Upper lobe of right lung (tissue), 1 donor: ENCODE data around the gene ZXDC. TPM values are rescaled to one million over a fixed set of nuclear protein-coding genes. Genes with fewer than 3 reads are reported as not detected.

Experiments used
- ATAC-seq: fragments of 200-7000 bp; cut with Tn5 transposase; one replicate; pipeline ENCODE4 v1.9.1; 2020; ENCODE audit warnings: mild to moderate bottlenecking, moderate library complexity
- DNase-seq: peaks from one replicate; pipeline ENCODE4 v3.0.0-alpha.2; 2020
- H3K27ac ChIP-seq: fragments of 200-600 bp; one replicate; pipeline ENCODE4 v1.8.0; 2022
- H3K27me3 ChIP-seq: fragments of 200-600 bp; one replicate; pipeline ENCODE4 v1.8.0; 2022; ENCODE audit warnings: mild to moderate bottlenecking
- H3K36me3 ChIP-seq: fragments of 200-600 bp; one replicate; pipeline ENCODE4 v1.8.0; 2022
- H3K4me1 ChIP-seq: fragments of 200-600 bp; one replicate; pipeline ENCODE4 v1.8.0; 2022
- H3K4me3 ChIP-seq: fragments of 200-600 bp; one replicate; pipeline ENCODE4 v1.8.0; 2022; ENCODE audit warnings: mild to moderate bottlenecking
- H3K9me3 ChIP-seq: fragments of 200-600 bp; one replicate; pipeline ENCODE4 v1.8.0; 2022
- intact Hi-C: fragments of 100-400 bp; cut with DNase I; formaldehyde crosslinking; loops from one replicate; pipeline ENCODE4 v1.11.0; 2022
- total RNA-seq: library from RNA; stranded (reverse); fragmentation: NEBNext Ultra II Directional; extraction: Animal tissue kit (Norgen Biotek cat#: 25700); gene quantifications from one replicate; pipeline ENCODE4 v1.2.1, GENCODE V29; 2021
- TF ChIP-seq, protein P1 (sequence below): fragments of 200-600 bp; IDR thresholded peaks from one replicate; pipeline ENCODE4 v1.8.0; 2022; ENCODE audit warnings: antibody characterized with exemption
- donor health status: DM: no; HTN: yes; CAD: no; lungs with severe emphysema.

Gene ZXDC
- total RNA-seq, 1 donor from 2014 or later, result 40.3 TPM

DNA sequence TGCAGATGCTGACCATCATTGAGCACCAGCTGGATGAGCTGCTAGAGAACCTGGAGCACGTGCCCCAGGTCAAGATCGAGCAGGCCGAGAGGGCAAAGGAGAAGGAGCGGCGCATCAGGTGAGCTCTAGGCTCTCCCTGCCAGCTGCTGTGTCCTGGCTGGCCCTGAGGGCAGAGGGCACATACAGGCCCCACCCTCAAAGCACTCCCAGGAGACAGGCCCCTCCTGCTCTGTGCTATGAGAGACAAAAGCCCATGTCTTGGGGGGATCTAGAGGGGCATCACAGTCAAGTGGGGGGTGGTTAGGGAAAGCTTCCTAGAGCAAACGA, 41.5 kb downstream of the ZXDC start:
- ATAC-seq (peak; percentile 5), DNase-seq (no peak)
- TF ChIP-seq, protein P1, sequence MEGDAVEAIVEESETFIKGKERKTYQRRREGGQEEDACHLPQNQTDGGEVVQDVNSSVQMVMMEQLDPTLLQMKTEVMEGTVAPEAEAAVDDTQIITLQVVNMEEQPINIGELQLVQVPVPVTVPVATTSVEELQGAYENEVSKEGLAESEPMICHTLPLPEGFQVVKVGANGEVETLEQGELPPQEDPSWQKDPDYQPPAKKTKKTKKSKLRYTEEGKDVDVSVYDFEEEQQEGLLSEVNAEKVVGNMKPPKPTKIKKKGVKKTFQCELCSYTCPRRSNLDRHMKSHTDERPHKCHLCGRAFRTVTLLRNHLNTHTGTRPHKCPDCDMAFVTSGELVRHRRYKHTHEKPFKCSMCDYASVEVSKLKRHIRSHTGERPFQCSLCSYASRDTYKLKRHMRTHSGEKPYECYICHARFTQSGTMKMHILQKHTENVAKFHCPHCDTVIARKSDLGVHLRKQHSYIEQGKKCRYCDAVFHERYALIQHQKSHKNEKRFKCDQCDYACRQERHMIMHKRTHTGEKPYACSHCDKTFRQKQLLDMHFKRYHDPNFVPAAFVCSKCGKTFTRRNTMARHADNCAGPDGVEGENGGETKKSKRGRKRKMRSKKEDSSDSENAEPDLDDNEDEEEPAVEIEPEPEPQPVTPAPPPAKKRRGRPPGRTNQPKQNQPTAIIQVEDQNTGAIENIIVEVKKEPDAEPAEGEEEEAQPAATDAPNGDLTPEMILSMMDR, result no peak
- no peaks in the 10 kb centered on the region for H3K27me3 ChIP-seq
- H3K9me3 ChIP-seq, result no peaks in the 10 kb centered on the region
- no peak overlapping the region for H3K4me3 ChIP-seq
- no peaks in the 10 kb centered on the region for H3K4me1 ChIP-seq
- no peak overlapping the region for H3K27ac ChIP-seq
- intact Hi-C loops, result no loop called here
- peaks cover 35% of the 10 kb centered on the region for H3K36me3 ChIP-seq

DNA sequence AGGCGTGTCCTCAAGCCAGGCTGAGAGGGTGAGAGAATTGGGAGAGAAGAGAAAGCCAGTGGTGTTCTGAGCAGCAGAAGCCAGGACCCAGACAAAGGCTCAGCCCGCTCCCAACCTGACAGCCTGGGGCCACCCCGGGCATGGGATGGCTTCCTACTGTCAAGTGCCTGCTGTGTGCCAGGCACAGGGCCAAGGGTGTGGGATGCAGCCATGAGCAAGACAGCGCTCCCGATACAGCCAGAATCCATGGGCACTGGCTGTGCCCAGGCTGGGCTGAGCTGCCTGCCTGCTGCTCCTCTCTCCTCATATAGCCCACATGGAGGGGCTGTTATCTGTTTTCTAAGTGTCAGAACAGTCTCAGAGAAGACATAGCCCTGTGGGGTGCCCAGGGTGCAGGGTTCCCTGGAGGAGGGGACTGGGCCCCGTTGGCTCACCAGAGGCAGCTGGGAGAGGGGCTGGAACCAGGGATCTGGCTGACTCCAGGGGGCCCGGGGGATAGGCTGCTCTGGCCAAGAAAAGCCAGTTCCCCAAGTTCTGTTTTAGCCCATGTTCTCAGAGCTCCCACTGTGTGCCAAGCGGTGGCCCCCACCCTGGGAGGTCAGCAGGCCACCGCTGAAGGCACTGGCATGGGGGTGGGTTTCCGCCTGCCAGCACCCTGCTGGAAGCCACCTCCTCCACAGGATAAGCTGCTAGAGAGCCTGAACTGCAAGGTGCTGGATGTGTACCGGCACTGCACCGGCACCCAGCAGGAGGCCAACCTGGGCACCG, 42.0 kb downstream of the ZXDC start:
- no peak overlapping the region for H3K27ac ChIP-seq
- no peak overlapping the region for H3K4me3 ChIP-seq
- TF ChIP-seq, protein P1, result no peak
- intact Hi-C loops, result no loop called here
- ATAC-seq (peak; percentile 12), DNase-seq (peak; percentile 48)
- H3K4me1 ChIP-seq, result no peaks in the 10 kb centered on the region
- H3K9me3 ChIP-seq, result no peaks in the 10 kb centered on the region
- H3K36me3 ChIP-seq, result peaks cover 29% of the 10 kb centered on the region
- H3K27me3 ChIP-seq, result no peaks in the 10 kb centered on the region

DNA sequence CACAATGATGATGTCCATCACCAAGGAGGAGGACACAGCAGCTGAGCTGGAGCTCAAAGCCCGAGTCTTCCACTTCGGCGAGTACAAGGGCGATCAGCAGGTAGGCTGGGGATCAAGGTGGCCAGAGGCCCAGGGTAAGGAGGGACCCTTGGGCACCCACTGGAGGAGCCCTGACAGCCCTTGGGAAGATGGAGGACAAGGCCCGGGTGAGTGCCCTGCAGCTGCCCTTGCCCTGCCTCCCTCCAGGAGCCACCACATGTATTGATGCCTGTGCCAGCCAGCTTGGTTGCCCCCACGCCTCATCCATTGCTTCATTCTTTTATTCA, 42.6 kb downstream of the ZXDC start:
- no peaks in the 10 kb centered on the region for H3K4me1 ChIP-seq
- DNase-seq (peak; percentile 55), ATAC-seq (no peak)
- TF ChIP-seq, protein P1, result no peak
- no peaks in the 10 kb centered on the region for H3K27me3 ChIP-seq
- intact Hi-C loops, result no loop called here
- H3K36me3 ChIP-seq, result peaks cover 23% of the 10 kb centered on the region
- no peaks in the 10 kb centered on the region for H3K9me3 ChIP-seq
- H3K4me3 ChIP-seq, result no peak overlapping the region
- H3K27ac ChIP-seq, result no peak overlapping the region

DNA sequence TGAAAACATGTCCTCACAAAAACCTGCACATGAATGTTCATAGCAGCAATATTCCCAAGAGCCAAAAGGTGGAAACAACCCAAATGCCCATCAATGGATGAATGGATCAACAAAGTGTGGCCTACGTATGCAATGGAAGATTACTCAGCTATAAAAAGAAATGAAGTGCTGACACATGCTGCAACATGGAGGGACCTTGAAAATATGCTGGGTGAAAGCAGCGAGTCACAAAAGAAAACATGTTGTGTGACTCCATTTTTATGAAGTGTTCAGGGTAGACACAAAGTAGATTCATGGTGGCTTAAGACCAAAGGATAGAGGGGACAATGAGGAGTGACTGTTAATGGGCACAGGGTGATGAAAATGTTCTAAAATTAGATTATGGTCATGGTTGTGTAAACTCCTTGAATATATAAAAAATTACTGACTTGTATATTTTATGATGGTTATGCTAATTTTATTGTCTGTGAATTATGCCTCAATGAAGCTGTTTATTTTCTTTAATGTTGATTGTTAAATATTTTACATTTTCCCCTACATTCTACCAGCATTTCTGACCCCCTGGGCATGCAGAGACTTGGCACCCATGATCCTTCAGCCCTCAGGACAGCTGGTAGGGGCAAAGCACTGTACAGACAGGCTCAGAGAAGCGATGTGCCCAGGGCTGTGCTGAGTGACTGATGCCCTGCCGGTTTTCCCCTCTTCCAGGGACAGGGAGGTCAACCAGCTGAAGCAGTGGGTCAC, 43.2 kb downstream of the ZXDC start:
- DNase-seq, result no peak
- Histone ChIP-seq H3K9me3 (no peaks in the 10 kb centered on the region), H3K4me1 (no peaks in the 10 kb centered on the region), H3K36me3 (peaks cover 18% of the 10 kb centered on the region), H3K4me3 (no peak overlapping the region), H3K27ac (no peak overlapping the region), H3K27me3 (no peaks in the 10 kb centered on the region)
- TF ChIP-seq, protein P1, result no peak
- intact Hi-C loops, result no loop called here
- ATAC-seq, result no peak

DNA sequence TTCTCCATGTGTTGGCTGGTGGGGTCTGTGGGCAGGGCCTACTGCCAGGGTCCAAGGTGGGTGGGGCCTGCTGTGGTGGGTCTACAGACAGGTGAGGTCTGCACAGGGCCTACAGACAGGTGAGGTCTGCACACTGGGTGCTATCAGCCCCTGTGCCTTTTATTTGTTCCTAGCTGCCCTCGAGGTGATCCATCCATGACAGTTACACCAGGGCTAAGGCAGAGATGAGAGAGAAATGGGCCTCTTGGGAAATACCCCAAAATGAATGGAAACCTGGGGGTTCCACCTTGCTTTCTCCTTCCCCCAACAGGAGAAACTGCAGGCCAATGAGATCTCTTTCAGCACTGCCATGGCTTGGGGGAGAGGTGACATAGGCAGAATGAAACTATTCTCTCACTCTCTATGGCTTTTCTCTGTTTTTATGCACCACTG, 44.6 kb downstream of the ZXDC start:
- Histone ChIP-seq H3K27me3 (no peaks in the 10 kb centered on the region), H3K27ac (no peak overlapping the region), H3K9me3 (no peaks in the 10 kb centered on the region), H3K4me1 (no peaks in the 10 kb centered on the region), H3K36me3 (peaks cover 4% of the 10 kb centered on the region), H3K4me3 (no peak overlapping the region)
- intact Hi-C loops, result no loop called here
- no peak for ATAC-seq
- TF ChIP-seq, protein P1, result no peak
- no peak for DNase-seq
